ENCODE results near the gene GAS6.

- TF ChIP-seq CTCF (IDR thresholded peaks at IDR 0.05) (no peak), POLR2A (IDR thresholded peaks at IDR 0.05) (no peak)
Observed at GRCh38 chr13:113856716-113857065, 7.2 kb downstream of the GAS6 start.
